GM06990 (cell line): ENCODE data around the gene POMC.

Experiments used
- DNase-seq: peaks from one replicate; pipeline ENCODE4 v3.0.0-alpha.2; 2011; ENCODE audit not compliant: insufficient read length; ENCODE audit errors: extremely low read depth
- H3K27me3 ChIP-seq: replicated peaks from 2 replicates; pipeline ENCODE4 v1.6.0; 2011; ENCODE audit warnings: low read length; ENCODE audit not compliant: control insufficient read depth, insufficient read depth
- H3K36me3 ChIP-seq: 2 replicates; pipeline ENCODE4 v1.5.1; 2011; ENCODE audit warnings: low read length; ENCODE audit not compliant: control insufficient read depth, insufficient read depth
- H3K4me3 ChIP-seq: replicated peaks from 2 replicates; pipeline ENCODE4 v1.5.1; 2011; ENCODE audit warnings: low read depth, mild to moderate bottlenecking, control low read depth, low read length
- TF ChIP-seq, protein P1 (sequence below): IDR thresholded peaks from 2 replicates; pipeline ENCODE4 v1.5.1; 2011; ENCODE audit warnings: low read length, control low read depth, mild to moderate bottlenecking, inconsistent platforms; ENCODE audit not compliant: insufficient read depth, poor library complexity, severe bottlenecking

Gene POMC

DNA sequence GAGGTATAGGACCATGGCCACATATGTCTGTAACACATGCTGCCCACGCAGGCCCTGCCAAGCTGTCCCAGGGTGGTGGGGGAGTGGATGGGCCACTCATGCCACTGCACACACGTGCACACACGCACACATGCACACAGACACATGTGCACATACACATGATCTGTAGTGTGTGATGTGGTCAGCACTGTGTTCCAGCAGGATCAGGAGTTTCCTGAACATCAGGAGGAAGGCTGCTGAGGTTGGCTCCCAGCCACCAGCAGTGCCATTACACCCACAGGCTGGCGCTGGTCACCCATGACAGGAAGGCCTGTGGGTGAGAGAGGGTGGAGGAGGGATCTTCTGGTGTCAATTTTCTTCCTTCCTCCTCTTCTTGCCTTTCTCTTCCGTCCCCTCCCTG, 44.7 kb downstream of the POMC start:
- TF ChIP-seq, protein P1, sequence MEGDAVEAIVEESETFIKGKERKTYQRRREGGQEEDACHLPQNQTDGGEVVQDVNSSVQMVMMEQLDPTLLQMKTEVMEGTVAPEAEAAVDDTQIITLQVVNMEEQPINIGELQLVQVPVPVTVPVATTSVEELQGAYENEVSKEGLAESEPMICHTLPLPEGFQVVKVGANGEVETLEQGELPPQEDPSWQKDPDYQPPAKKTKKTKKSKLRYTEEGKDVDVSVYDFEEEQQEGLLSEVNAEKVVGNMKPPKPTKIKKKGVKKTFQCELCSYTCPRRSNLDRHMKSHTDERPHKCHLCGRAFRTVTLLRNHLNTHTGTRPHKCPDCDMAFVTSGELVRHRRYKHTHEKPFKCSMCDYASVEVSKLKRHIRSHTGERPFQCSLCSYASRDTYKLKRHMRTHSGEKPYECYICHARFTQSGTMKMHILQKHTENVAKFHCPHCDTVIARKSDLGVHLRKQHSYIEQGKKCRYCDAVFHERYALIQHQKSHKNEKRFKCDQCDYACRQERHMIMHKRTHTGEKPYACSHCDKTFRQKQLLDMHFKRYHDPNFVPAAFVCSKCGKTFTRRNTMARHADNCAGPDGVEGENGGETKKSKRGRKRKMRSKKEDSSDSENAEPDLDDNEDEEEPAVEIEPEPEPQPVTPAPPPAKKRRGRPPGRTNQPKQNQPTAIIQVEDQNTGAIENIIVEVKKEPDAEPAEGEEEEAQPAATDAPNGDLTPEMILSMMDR = no peak
- no peak for DNase-seq
- no peaks in the 10 kb centered on the region for H3K36me3 ChIP-seq
- H3K27me3 ChIP-seq = no peaks in the 10 kb centered on the region
- no peak overlapping the region for H3K4me3 ChIP-seq

DNA sequence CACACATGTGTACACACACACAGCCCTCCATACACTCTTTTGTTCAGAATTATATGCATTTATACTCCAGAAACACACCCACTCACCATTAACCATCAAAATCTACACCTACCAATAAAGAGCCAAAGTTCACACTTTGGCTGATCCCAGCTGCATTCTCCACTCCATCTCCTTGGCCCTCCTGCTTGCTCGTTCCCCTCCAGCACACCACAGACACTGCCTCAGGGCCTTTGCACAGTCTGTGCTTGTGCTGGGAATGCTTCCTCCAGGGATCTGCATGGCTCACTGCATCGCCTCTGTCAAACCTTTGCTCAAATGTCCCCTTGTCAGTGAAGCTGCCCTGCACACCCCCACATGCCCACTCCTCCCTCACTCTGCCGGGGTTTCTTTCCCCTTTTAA, 46.0 kb downstream of the POMC start:
- H3K36me3 ChIP-seq = no peaks in the 10 kb centered on the region
- TF ChIP-seq, protein P1 = no peak
- H3K4me3 ChIP-seq = no peak overlapping the region
- no peaks in the 10 kb centered on the region for H3K27me3 ChIP-seq
- no peak for DNase-seq

GRCh38 chr2:25119263-25119662, 49.1 kb downstream of the POMC start:
- TF ChIP-seq, protein P1 = no peak
- Histone ChIP-seq H3K36me3 (no peaks in the 10 kb centered on the region), H3K27me3 (no peaks in the 10 kb centered on the region), H3K4me3 (no peak overlapping the region)
- DNase-seq = no peak

DNA sequence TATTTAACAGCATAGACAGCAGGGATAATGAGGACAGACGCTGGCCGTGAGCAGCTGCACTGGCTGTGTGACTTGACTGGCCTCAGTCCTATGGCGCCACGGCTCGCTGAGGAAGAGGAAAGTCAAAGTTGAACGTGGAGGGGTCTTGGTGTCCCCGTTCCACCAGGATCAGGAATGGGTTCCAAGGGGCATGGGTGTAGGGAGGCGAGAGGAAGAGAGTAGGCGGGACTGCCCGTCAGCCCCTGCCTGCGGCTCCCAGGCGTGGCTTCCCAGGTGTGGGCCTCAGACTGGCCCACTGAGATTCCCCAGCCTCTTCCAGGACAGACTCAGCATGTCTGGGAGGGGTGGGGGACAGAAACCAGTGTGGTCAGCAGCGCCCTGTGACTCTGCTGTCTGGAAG, 51.4 kb downstream of the POMC start:
- TF ChIP-seq, protein P1 = no peak
- Histone ChIP-seq H3K4me3 (no peak overlapping the region), H3K36me3 (no peaks in the 10 kb centered on the region), H3K27me3 (no peaks in the 10 kb centered on the region)
- DNase-seq = no peak

DNA sequence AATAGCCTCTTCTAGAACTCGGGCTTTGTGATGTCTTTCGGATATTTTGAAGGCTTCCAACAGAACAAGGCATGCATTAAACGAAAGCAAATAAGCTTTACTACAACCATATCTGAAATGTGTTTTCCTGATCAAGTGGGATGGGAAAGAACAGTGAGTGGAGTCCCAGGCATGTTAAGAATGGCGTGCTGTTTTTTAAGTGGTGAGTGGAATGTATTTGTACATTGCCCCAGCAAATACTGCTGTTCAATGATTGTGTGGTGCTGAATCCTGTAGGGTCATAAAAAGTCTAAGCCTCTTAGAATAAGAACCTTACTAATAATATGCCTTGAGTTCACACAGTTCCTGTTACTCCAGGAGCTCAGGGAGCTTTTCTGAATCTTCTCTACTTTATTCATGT, 52.5 kb downstream of the POMC start:
- TF ChIP-seq, protein P1 = no peak
- Histone ChIP-seq H3K4me3 (no peak overlapping the region), H3K36me3 (no peaks in the 10 kb centered on the region), H3K27me3 (no peaks in the 10 kb centered on the region)
- DNase-seq = no peak

DNA sequence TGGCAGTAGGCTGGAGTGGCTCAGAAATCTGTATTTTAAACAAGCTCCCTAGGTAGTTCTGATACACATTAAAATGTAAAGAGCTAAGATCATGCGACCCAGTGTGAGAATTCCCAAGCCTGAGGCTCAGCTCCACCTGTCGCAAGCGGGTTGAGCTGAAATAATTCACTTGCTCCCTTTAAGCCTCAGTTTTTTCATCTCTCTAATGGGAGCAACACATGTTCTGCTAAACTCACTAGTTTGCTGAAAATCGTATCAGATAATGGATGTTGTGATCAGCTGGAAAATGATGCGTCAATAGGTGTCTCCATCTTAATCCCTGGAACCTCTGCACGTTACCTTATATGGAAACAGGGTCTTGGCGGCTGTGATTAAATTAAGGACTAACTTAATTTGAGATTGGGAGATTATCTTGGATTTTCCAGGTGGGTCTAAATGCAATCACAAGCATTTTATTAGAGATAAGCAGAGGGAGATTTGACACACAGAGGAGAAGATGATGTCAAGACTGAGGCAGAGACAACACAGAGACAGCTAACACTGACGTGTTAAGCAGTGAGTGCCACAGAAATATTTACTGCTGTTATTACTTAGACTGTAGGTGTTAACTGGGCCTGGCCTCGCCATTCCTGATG, 53.0 kb downstream of the POMC start:
- TF ChIP-seq, protein P1 = no peak
- no peak for DNase-seq

More for the DNA sequence above, 53.0 kb downstream of the POMC start:
- Histone ChIP-seq H3K36me3 (no peaks in the 10 kb centered on the region), H3K4me3 (no peak overlapping the region), H3K27me3 (no peaks in the 10 kb centered on the region)
